Measurements from ENCODE around the gene TMEM181. TPM values are rescaled to one million over a fixed set of nuclear protein-coding genes. Genes with fewer than 3 reads are reported as not detected.
"Not testable (repeated sequence)": the region's sequence is repeated elsewhere in the genome, so short reads cannot be mapped to it uniquely, and the experiment has no call there.

Gene TMEM181
- total RNA-seq, 2 donors from 2014 or later: 13.9 to 14.4 TPM

DNA sequence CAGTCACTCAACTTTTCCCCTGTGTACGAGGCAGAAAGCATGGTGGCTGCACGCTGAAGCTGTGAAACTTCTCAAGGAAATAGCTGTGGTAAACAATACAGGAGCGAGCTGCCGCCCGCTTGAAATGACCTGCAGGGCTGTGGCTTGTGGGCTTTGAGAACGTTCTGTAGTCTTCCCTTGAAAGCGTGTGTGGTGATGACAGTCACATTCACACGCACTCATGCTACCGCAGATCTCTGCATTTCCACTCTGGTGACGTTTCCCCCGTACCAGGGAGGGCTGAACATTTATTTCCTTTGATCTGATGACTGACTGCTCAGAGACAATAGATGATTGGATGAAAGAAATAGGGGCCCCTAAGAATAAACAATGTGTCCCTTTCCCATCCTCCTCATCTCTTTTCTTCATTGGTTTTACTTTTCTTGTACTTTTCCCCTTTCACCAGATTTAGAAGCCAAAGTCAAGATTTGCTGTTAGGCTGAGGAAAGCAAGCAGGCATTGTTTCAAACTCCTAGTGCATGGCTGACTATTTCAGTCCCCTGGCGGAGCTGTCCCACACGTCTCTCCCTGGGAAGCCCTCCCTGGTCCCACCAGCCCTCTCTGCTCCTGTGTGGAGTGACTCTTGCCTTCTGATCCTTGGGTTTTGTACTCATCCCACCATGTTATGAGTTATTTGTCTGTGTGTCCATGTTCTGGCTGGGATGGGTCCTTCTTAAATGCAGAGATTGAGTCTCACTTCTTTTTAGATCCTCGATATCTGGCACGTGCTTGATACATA is 93.9 kb downstream of the TMEM181 start:
- H3K4me1 ChIP-seq: peaks cover 0 to 34% of the 10 kb centered on the region in 2 donors
- peak; percentile 67 for DNase-seq (ENCODE audit: low spot score)
- peak overlapping the region; percentile 80 to 86 for H3K27ac ChIP-seq
- H3K9me3 ChIP-seq: no peaks in the 10 kb centered on the region
- no peaks in the 10 kb centered on the region for H3K27me3 ChIP-seq
- TF ChIP-seq, protein P1, sequence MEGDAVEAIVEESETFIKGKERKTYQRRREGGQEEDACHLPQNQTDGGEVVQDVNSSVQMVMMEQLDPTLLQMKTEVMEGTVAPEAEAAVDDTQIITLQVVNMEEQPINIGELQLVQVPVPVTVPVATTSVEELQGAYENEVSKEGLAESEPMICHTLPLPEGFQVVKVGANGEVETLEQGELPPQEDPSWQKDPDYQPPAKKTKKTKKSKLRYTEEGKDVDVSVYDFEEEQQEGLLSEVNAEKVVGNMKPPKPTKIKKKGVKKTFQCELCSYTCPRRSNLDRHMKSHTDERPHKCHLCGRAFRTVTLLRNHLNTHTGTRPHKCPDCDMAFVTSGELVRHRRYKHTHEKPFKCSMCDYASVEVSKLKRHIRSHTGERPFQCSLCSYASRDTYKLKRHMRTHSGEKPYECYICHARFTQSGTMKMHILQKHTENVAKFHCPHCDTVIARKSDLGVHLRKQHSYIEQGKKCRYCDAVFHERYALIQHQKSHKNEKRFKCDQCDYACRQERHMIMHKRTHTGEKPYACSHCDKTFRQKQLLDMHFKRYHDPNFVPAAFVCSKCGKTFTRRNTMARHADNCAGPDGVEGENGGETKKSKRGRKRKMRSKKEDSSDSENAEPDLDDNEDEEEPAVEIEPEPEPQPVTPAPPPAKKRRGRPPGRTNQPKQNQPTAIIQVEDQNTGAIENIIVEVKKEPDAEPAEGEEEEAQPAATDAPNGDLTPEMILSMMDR (IDR thresholded peaks at IDR 0.05): no peak
- no peaks in the 10 kb centered on the region for H3K36me3 ChIP-seq
- no peak overlapping the region for H3K4me3 ChIP-seq

DNA sequence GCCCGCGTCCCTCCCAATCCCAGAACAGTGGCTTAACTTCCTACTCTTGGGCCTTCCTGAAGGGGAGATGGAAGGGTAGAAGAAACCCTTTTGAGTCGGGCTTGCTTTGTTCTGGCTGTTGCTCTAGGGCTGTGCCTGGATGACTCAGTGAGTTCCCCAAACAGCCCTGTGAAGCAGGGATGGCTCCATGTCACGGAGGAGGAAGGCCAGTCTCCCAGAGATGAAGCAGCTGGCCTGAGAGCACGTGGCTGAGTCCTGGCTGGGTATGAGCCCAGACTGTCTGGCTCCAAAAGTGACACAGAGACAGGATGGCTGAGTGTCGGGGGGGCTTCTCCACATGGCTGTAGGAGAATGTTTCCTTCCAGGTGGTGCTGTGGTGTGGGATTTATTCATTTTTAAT is 94.6 kb downstream of the TMEM181 start:
- no peak overlapping the region for H3K4me3 ChIP-seq
- H3K27me3 ChIP-seq: no peaks in the 10 kb centered on the region
- TF ChIP-seq, protein P1 (IDR thresholded peaks at IDR 0.05): no peak
- peak overlapping the region; percentile 80 to 86 for H3K27ac ChIP-seq
- no peaks in the 10 kb centered on the region for H3K36me3 ChIP-seq
- H3K9me3 ChIP-seq: no peaks in the 10 kb centered on the region
- DNase-seq (ENCODE audit: low spot score): peak; percentile 87
- H3K4me1 ChIP-seq: peaks cover 0 to 28% of the 10 kb centered on the region in 2 donors

DNA sequence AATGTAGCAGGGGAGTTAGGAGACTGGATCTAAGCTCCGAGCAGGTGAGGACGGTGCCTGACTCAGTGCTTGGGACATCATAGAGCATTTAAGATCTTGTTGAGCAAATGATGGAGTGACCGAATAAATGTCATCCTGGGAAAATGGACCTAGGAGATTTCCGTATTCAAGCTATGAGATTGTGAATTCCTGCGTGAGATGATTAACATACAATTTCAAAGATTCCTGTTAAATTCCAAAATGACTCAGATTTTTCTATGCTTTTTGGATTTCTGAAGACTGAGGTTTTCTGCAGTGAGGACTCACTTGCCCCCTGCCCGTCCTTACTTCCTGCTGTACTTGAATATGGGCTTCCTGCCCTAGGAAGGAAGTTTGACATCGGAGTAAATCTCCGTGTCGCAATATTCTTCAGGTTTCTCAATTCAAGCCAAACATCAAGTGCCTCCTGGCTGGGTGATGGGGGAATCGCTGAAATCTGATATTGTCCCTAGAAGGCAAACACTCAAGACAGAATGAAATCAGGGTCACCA is 95.1 kb downstream of the TMEM181 start:
- H3K27me3 ChIP-seq: no peaks in the 10 kb centered on the region
- no peak overlapping the region for H3K4me3 ChIP-seq
- DNase-seq (ENCODE audit: low spot score): peak; percentile 60
- TF ChIP-seq, protein P1 (IDR thresholded peaks at IDR 0.05): no peak
- H3K27ac ChIP-seq: peak overlapping the region; percentile 80 to 86
- no peaks in the 10 kb centered on the region for H3K36me3 ChIP-seq
- H3K9me3 ChIP-seq: no peaks in the 10 kb centered on the region
- H3K4me1 ChIP-seq: peaks cover 0 to 22% of the 10 kb centered on the region in 2 donors

DNA sequence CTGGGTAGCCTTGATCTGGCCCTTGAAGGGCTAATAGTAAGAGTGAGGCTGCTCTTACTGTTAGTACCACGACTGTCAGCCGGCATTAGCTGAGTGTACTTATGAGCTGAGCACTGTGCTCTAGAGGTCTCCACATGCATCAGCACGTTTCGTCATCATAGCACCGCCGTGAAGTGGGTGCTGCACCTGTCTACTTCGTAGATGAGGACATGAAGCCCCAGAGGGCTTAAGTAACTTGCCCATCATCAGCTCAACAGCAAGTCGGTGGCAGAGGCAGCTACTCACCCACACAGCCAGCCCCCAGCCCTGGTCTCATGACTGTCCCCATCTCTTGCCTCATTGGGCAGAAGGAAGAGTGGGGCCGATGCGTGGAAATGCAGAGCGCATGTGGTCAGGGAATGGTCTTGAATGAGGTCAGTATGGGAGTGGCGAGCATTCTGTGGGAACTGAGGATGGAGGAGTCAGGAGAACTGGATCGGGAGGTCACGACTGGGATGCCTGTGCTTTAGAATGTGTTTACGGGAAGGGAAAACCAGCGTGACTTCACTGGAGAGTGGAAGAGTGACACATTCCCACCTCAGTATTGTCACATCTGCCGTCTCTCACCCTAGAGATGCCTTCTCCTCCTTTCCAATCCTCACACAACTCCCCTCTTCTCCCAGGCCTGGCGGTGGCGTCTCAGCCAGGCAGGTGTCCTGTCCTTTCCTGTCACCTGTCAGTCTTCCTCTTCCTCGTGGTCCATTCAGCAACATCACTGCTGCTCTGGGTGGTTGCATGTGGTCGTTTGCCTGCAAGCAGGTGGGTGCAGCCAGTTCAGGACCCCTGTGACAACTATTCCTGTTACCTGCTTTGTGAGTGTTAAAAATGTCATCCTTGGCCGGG is 95.9 kb downstream of the TMEM181 start:
- TF ChIP-seq, protein P1 (IDR thresholded peaks at IDR 0.05): no peak
- peak; percentile 56 for DNase-seq (ENCODE audit: low spot score)
- H3K4me3 ChIP-seq: no peak overlapping the region
- no peaks in the 10 kb centered on the region for H3K9me3 ChIP-seq
- H3K27me3 ChIP-seq: no peaks in the 10 kb centered on the region
- H3K27ac ChIP-seq: peak overlapping the region in 1 of 2 donors; percentile 86
- peaks cover 0 to 22% of the 10 kb centered on the region in 2 donors for H3K4me1 ChIP-seq
- H3K36me3 ChIP-seq: no peaks in the 10 kb centered on the region

DNA sequence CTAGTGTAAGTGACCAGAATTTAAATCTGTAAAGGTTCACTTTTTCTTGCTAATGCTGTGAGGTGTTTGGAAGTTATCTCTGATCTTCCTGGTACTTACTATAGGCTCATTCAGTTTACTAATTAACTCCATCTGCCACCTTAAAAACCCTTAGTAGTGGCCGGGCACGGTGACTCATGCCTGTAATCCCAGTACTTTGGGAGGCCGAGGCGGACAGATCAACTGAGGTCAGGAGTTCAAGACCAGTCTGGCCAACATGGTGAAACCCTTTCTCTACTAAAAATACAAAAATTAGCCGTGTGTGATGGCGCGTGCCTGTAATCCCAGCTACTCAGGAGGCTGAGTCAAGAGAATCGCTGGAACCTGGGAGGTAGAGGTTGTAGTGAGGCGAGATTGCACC is 97.1 kb downstream of the TMEM181 start:
- DNase-seq (ENCODE audit: low spot score): peak; percentile 56
- H3K27me3 ChIP-seq, H3K9me3 ChIP-seq, H3K27ac ChIP-seq, H3K4me3 ChIP-seq, H3K36me3 ChIP-seq: not testable (repeated sequence)
- peaks cover 0 to 22% of the 10 kb centered on the region in 2 donors for H3K4me1 ChIP-seq

DNA sequence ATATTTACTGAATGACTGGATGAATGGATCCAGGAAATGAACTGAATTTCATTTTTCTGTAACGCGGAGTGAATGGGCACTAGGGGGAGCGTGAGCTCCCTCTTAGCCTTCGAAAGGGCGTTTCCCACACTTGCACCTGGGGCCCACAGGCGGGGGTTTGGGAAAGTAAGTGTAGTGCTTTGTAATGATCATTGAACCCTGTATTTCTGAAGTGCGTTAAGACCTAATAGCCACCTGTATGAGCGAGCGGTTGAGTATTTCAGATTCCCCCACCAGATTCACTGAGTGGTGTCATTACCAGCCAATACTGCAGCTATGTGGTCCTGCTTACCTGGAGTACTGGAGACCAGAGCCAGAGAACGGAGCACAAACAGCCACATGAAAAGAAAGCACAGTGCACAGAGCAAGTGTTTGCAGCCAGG is 100.5 kb downstream of the TMEM181 start:
- Histone ChIP-seq H3K27ac (no peak overlapping the region), H3K4me1 (peaks cover 0 to 2% of the 10 kb centered on the region in 2 donors), H3K9me3 (no peaks in the 10 kb centered on the region), H3K27me3 (no peaks in the 10 kb centered on the region), H3K36me3 (no peaks in the 10 kb centered on the region), H3K4me3 (no peak overlapping the region)
- TF ChIP-seq, protein P1 (IDR thresholded peaks at IDR 0.05): peak in 1 of 2 donors; percentile 53
- DNase-seq (ENCODE audit: low spot score): no peak
